ENCODE data around the gene EFCAB10. TPM values are rescaled to one million over a fixed set of nuclear protein-coding genes. Genes with fewer than 3 reads are reported as not detected.
"Not testable (repeated sequence)": the region's sequence is repeated elsewhere in the genome, so short reads cannot be mapped to it uniquely, and the experiment has no call there.

Gene EFCAB10
- total RNA-seq, 2 donors from 2014 or later = not detected

- DNase-seq = no peak
- H3K36me3 ChIP-seq (replicated peaks in 1 of 2; ENCODE audit: insufficient read depth in 1 of 2, low read depth in 2 of 2) = no peaks in the 10 kb centered on the region
- H3K4me1 ChIP-seq = no peaks in the 10 kb centered on the region
- TF ChIP-seq POLR2A (IDR thresholded peaks at IDR 0.05) = no peak
- TF ChIP-seq CTCF (IDR thresholded peaks at IDR 0.05) = no peak
- H3K9me3 ChIP-seq = no peaks in the 10 kb centered on the region
- WGBS, 2 donors = 48 to 54% methylated on average over 3 of the region's 3 CpGs
- ATAC-seq = no peak
- intact Hi-C loops (cut with DNase I) = no loop called here
- H3K27ac ChIP-seq = no peak overlapping the region
- H3K4me3 ChIP-seq = no peak overlapping the region
- H3K27me3 ChIP-seq = no peaks in the 10 kb centered on the region
These were observed 18.3 kb upstream of the EFCAB10 start for GRCh38 chr7:105599551-105599950.

- DNase-seq; H3K27ac ChIP-seq; intact Hi-C loops (cut with DNase I); ATAC-seq; H3K4me3 ChIP-seq; H3K36me3 ChIP-seq (replicated peaks in 1 of 2; ENCODE audit: insufficient read depth in 1 of 2, low read depth in 2 of 2); H3K27me3 ChIP-seq; H3K9me3 ChIP-seq; H3K4me1 ChIP-seq: not testable (repeated sequence)
- 68 to 76% methylated on average over 5 to 8 of the region's 8 CpGs for WGBS, 2 donors
These were observed 17.8 kb upstream of the EFCAB10 start for GRCh38 chr7:105599080-105599479.

- Histone ChIP-seq H3K27ac (no peak overlapping the region), H3K4me1 (no peaks in the 10 kb centered on the region), H3K4me3 (no peak overlapping the region), H3K9me3 (no peaks in the 10 kb centered on the region), H3K27me3 (no peaks in the 10 kb centered on the region), H3K36me3 (replicated peaks in 1 of 2; ENCODE audit: insufficient read depth in 1 of 2, low read depth in 2 of 2) (no peaks in the 10 kb centered on the region)
- 47 to 65% methylated on average over 4 of the region's 4 CpGs for WGBS, 2 donors
- DNase-seq (no peak), ATAC-seq (no peak)
- intact Hi-C loops (cut with DNase I) = no loop called here
- no peak for TF ChIP-seq CTCF (IDR thresholded peaks at IDR 0.05)
- TF ChIP-seq POLR2A (IDR thresholded peaks at IDR 0.05) = no peak
These were observed 15.6 kb upstream of the EFCAB10 start for GRCh38 chr7:105596866-105597265.

GRCh38 chr7:105594034-105594433, 12.7 kb upstream of the EFCAB10 start:
- H3K27ac ChIP-seq = no peak overlapping the region
- no peaks in the 10 kb centered on the region for H3K4me1 ChIP-seq
- no peaks in the 10 kb centered on the region for H3K9me3 ChIP-seq
- DNase-seq = peak in 1 of 4 donors; percentile 23
- ATAC-seq = no peak
- intact Hi-C loops (cut with DNase I) = no loop called here
- no peaks in the 10 kb centered on the region for H3K27me3 ChIP-seq
- TF ChIP-seq POLR2A (IDR thresholded peaks at IDR 0.05) (no peak), CTCF (IDR thresholded peaks at IDR 0.05) (no peak)
- 12 to 38% methylated on average over 3 of the region's 3 CpGs for WGBS, 2 donors
- H3K4me3 ChIP-seq = no peak overlapping the region
- H3K36me3 ChIP-seq (replicated peaks in 1 of 2; ENCODE audit: insufficient read depth in 1 of 2, low read depth in 2 of 2) = no peaks in the 10 kb centered on the region

- no peak for TF ChIP-seq CTCF (IDR thresholded peaks at IDR 0.05)
- TF ChIP-seq POLR2A (IDR thresholded peaks at IDR 0.05) = no peak
These were observed 10.2 kb upstream of the EFCAB10 start for GRCh38 chr7:105591522-105591921.

More at GRCh38 chr7:105591522-105591921, 10.2 kb upstream of the EFCAB10 start:
- 56 to 65% methylated on average over 2 of the region's 2 CpGs for WGBS, 2 donors
- Histone ChIP-seq H3K27ac (no peak overlapping the region), H3K4me1 (no peaks in the 10 kb centered on the region), H3K4me3 (no peak overlapping the region), H3K36me3 (replicated peaks in 1 of 2; ENCODE audit: insufficient read depth in 1 of 2, low read depth in 2 of 2) (no peaks in the 10 kb centered on the region), H3K9me3 (no peaks in the 10 kb centered on the region), H3K27me3 (no peaks in the 10 kb centered on the region)
- DNase-seq = no peak
- ATAC-seq = no peak
- intact Hi-C loops (cut with DNase I) = no loop called here
